GM12892 (cell line): Measurements from ENCODE around the gene CHMP1B.
"Not testable (repeated sequence)": the region's sequence is repeated elsewhere in the genome, so short reads cannot be mapped to it uniquely, and the experiment has no call there.

ENCODE experiments used
- POLR2A ChIP-seq: IDR thresholded peaks from 2 replicates; pipeline ENCODE4 v1.6.1; 2011; ENCODE audit warnings: low read depth, low read length, control low read depth
- POLR2AphosphoS5 ChIP-seq: IDR thresholded peaks from 2 replicates; pipeline ENCODE4 v1.6.1; 2011; ENCODE audit warnings: low read depth, low read length, control low read depth
- TAF1 ChIP-seq: IDR thresholded peaks from 2 replicates; pipeline ENCODE4 v1.6.1; 2011; ENCODE audit warnings: low read depth, mild to moderate bottlenecking, control low read depth, low read length, borderline replicate concordance

DNA sequence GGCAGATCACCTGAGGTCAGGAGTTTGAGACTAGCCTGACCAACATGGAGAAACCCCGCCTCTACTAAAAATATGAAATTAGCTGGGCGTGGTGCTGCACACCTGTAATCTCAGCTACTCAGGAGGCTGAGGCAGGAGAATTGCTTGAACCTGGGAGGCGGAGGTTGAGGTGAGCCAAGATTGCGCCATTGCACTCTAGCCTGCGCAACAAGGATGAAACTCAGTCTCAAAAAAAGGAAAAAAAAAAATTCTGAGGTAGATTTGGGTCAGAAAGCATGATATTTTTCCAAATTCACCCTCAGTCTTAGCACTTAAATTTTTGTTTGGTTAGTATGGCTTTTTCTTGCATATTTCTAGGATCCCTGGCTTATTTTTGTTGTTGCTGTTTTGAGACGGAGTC is 3.3 kb downstream of the CHMP1B start:
- not testable (repeated sequence) for TF ChIP-seq POLR2A, TAF1, POLR2AphosphoS5
